Progenitor cell of endocrine pancreas (in vitro differentiated cells): ENCODE measurements around the gene PPFIA3. TPM values are rescaled to one million over a fixed set of nuclear protein-coding genes. Genes with fewer than 3 reads are reported as not detected.

Experiments used
- DNase-seq: peaks from one replicate; pipeline ENCODE4 v3.0.0; 2021; ENCODE audit warnings: low spot score; ENCODE audit not compliant: unreplicated experiment
- H3K27ac Mint-ChIP-seq: 2 replicates; pipeline ENCODE4 v1.8.0; 2021; ENCODE audit warnings: mild to moderate bottlenecking, moderate library complexity, mixed read lengths
- H3K27me3 Mint-ChIP-seq: 2 replicates; pipeline ENCODE4 v1.8.0; 2021; ENCODE audit warnings: mixed read lengths
- H3K36me3 Mint-ChIP-seq: 2 replicates; pipeline ENCODE4 v1.8.0; 2022; ENCODE audit warnings: mixed read lengths; ENCODE audit not compliant: insufficient read depth
- H3K4me1 Mint-ChIP-seq: 2 replicates; pipeline ENCODE4 v1.8.0; 2021; ENCODE audit warnings: low read depth, mixed read lengths
- H3K4me3 Mint-ChIP-seq: 2 replicates; pipeline ENCODE4 v1.8.0; 2021; ENCODE audit warnings: low read depth, mild to moderate bottlenecking, moderate library complexity, mixed read lengths
- H3K9me3 Mint-ChIP-seq: 2 replicates; pipeline ENCODE4 v1.8.0; 2021; ENCODE audit warnings: low read depth, mixed read lengths
- long read RNA-seq: library from polyadenylated mRNA; unstranded; transcript quantifications from one replicate; pipeline ENCODE4 v2.0.0, GENCODE V29; 2020
- total RNA-seq: library from RNA; stranded (reverse); gene quantifications from 2 replicates; pipeline ENCODE4 v1.2.1, GENCODE V29; 2021
- TF ChIP-seq, protein P1 (sequence below): fragments of 200-600 bp; sonication (generic); IDR thresholded peaks from one replicate; pipeline ENCODE4 v1.5.0; 2021; ENCODE audit warnings: antibody characterized with exemption, mild to moderate bottlenecking; ENCODE audit not compliant: unreplicated experiment

Gene PPFIA3
- total RNA-seq: 6.7 and 8.5 TPM in 2 replicates
- long read RNA-seq: 0 reads

DNA sequence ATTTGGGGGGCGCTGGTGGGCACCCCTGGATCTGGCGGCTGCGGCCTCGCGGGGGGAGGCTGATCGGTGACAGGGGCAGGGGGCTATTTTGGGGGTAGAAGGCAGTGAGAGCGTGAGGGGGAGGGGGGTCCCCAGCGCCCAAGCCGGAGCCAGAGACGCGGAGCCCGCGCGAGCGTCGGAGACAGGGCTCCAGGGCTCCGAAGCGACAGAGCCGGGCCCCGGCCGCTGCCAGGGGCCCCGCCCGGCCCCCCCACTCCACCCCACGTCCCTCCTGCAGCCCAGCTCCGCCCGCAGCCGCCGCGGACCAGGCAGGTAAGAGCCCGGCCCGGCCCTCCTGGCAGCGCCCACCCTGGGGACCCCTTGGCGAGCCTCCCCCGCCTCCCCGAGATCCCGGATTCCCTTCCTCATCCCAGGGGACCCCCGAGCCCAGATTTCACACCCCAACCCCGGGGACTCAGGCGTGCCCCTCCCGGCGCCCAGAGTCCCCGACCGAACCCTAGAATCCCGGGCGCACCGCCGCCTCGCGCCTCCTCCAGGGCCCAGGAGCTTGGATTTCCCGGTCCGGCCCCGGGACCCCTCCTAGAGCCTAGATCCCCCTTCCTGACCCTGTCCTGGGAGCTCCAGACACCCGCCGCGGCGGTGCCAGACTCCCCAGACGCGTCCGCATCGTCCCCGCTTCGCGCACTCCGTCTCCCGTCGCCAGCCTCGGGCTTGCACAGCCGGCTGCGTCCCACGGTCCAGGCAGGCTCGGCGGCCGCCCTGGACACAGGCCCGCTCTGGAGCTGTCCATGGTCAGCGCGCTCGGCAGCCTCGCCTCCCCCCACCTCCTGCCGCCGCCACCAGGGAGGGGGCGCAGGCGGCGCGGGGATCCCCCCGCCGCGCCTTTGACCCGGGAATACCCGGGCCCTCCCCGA, at the start of gene PPFIA3:
PPFIA3 (plus strand) TSS at position 134 of the 914 bp plus-strand sequence. CDS start 8,330 bp downstream, outside the sequence.
- peak within 1 kb of the TSS; percentile 79 for H3K4me3 Mint-ChIP-seq
- TF ChIP-seq, protein P1, sequence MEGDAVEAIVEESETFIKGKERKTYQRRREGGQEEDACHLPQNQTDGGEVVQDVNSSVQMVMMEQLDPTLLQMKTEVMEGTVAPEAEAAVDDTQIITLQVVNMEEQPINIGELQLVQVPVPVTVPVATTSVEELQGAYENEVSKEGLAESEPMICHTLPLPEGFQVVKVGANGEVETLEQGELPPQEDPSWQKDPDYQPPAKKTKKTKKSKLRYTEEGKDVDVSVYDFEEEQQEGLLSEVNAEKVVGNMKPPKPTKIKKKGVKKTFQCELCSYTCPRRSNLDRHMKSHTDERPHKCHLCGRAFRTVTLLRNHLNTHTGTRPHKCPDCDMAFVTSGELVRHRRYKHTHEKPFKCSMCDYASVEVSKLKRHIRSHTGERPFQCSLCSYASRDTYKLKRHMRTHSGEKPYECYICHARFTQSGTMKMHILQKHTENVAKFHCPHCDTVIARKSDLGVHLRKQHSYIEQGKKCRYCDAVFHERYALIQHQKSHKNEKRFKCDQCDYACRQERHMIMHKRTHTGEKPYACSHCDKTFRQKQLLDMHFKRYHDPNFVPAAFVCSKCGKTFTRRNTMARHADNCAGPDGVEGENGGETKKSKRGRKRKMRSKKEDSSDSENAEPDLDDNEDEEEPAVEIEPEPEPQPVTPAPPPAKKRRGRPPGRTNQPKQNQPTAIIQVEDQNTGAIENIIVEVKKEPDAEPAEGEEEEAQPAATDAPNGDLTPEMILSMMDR: no peak
- peak within 1 kb of the TSS; percentile 93 for H3K27ac Mint-ChIP-seq
- H3K27me3 Mint-ChIP-seq: peaks cover 34% of the 10 kb centered on the region
- DNase-seq: peak; percentile 65
- H3K9me3 Mint-ChIP-seq: no peaks in the 10 kb centered on the region
- peaks cover 11% of the 10 kb centered on the region for H3K4me1 Mint-ChIP-seq
- no peaks in the 10 kb centered on the region for H3K36me3 Mint-ChIP-seq

DNA sequence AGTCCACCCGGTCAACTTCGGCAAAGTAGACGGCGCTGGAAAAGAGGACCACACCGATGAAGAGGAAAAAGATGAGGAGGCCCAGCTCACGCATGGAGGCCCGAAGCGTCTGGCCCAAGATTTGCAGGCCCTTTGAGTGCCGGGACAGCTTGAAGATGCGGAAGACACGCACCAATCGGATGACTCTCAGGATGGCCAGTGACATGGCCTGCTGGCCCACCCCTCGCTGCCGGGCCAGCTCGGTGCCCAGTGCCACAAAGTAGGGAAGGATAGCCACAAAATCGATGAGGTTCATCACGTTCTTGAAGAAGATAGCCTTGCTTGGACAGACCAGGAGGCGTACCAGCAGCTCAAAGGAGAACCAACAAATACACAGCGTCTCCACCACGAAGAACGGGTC, 48.9 kb upstream of the PPFIA3 start:
- TF ChIP-seq, protein P1: no peak
- Mint-ChIP-seq H3K27me3 (peaks cover 82% of the 10 kb centered on the region), H3K4me3 (no peak overlapping the region), H3K36me3 (no peaks in the 10 kb centered on the region), H3K27ac (no peak overlapping the region), H3K9me3 (peaks cover 8% of the 10 kb centered on the region), H3K4me1 (peaks cover 3% of the 10 kb centered on the region)
- no peak for DNase-seq

DNA sequence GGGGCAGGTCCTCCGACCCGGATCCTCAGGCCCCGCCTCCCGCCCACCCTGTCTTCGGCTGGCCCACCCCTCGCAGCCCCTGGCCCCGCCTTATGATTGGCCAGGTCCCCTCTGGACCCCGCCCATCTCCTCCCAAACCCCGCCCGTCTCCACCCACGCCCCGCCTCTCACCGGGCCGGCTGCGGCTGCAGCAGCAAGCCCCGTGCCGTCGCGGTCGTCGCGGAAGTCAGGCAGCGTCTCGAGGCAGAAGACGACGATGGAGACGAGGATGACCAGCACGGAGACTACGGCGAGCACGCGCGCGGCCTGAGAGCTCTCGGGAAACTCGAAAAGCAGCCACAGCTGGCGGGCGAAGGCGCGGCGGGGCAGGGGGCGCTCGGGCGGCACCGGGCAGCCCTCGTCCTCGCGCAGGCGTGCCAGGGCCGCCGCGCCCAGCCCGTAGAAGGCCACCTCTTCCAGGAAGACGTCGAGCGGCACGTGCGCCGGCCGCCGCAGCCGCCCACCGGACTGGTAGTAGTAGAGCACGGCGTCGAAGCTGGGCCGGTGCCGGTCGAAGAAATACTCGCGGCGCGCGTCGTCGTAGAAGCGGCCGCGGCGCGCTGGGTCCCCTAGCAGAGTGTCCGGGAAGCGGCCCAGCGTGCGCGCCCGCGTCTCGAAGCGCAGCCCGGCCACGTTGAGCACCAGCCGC, 47.3 kb upstream of the PPFIA3 start:
- DNase-seq: no peak
- peaks cover 8% of the 10 kb centered on the region for H3K9me3 Mint-ChIP-seq
- no peaks in the 10 kb centered on the region for H3K36me3 Mint-ChIP-seq
- no peak overlapping the region for H3K4me3 Mint-ChIP-seq
- H3K27me3 Mint-ChIP-seq: peaks cover 71% of the 10 kb centered on the region
- TF ChIP-seq, protein P1: no peak
- no peaks in the 10 kb centered on the region for H3K4me1 Mint-ChIP-seq
- no peak overlapping the region for H3K27ac Mint-ChIP-seq

DNA sequence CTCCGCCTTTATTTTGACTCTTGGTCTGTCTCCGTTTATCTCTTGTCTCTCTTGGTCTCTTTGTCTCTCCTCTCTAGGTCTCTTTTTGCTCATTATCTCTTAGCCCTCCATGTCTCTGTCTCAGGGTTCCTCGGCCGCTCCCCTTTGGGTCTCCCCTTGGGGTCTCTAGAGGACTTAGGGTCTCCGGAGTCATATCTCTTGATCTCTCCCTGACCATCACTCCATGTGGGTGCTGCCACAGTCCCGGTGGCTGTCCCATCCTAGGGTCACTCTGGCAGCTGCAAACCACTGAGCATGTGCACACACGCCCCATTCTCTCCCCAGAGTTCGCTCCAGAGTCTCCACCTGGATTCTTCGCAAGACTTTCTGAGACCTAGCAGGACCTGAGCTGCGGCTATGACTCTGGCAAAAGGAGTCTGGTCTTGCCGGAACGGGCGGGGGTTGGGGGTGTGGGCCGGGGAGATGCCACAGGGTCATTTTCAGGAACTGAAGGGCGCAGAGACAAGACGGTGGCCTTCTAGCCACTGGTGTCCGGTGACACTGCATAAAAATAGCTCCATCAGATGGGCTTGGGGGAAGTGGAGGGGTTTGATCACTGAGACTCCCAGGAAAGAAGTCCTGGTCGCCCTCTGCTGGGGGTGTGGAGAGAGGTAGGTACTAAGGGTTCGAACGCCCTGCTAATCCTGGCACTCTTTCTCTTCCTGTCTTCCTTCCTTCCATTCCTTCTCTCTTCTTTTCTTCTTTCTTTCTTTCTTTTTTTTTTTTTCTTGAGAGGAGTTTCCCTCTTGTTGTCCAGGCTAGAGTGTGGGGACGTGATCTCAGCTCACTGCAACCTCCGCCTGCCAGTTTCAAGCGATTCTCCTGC, 45.6 kb upstream of the PPFIA3 start:
- H3K27ac Mint-ChIP-seq: no peak overlapping the region
- peaks cover 8% of the 10 kb centered on the region for H3K9me3 Mint-ChIP-seq
- peaks cover 61% of the 10 kb centered on the region for H3K27me3 Mint-ChIP-seq
- TF ChIP-seq, protein P1: peak; percentile 22
- DNase-seq: no peak
- no peaks in the 10 kb centered on the region for H3K36me3 Mint-ChIP-seq
- H3K4me1 Mint-ChIP-seq: no peaks in the 10 kb centered on the region
- no peak overlapping the region for H3K4me3 Mint-ChIP-seq
